Neural cell (in vitro differentiated cells): ENCODE measurements around the gene EMILIN2. TPM values are rescaled to one million over a fixed set of nuclear protein-coding genes. Genes with fewer than 3 reads are reported as not detected.

Source experiments
- H2AFZ ChIP-seq: fragments of 200-600, 300-800 bp; sonication (generic), shearing (Covaris generic); 2 replicates; pipeline ENCODE4 v1.6.0; 2014; ENCODE audit warnings: low read depth, mild to moderate bottlenecking, antibody characterized with exemption, low read length, moderate library complexity
- H3F3A ChIP-seq: fragments of 200-600 bp; shearing (Covaris generic); 2 replicates; pipeline ENCODE4 v1.6.1; 2016; ENCODE audit warnings: mild to moderate bottlenecking, moderate library complexity, mixed read lengths, antibody characterized with exemption, low read length; ENCODE audit not compliant: insufficient read depth, poor library complexity, severe bottlenecking
- H3K27ac ChIP-seq: fragments of 200-600, 300-800 bp; sonication (generic), shearing (Covaris generic); 2 replicates; pipeline ENCODE4 v1.5.1; 2014; ENCODE audit warnings: mild to moderate bottlenecking, low read length, moderate library complexity
- H3K27me3 ChIP-seq: fragments of 300-800, 200-600 bp; sonication (generic), shearing (Covaris generic); 2 replicates; pipeline ENCODE4 v1.6.0; 2014; ENCODE audit warnings: mild to moderate bottlenecking, low read depth, low read length, moderate library complexity; ENCODE audit not compliant: insufficient read depth
- H3K36me3 ChIP-seq: fragments of 300-800, 200-600 bp; sonication (generic), shearing (Covaris generic); 2 replicates; pipeline ENCODE4 v1.5.1; 2014; ENCODE audit warnings: mild to moderate bottlenecking, antibody characterized with exemption, low read length, moderate library complexity; ENCODE audit not compliant: insufficient read depth
- H3K4me2 ChIP-seq: fragments of 300-800, 200-600 bp; sonication (generic), shearing (Covaris generic); 2 replicates; pipeline ENCODE4 v1.6.0; 2014; ENCODE audit warnings: mild to moderate bottlenecking, low read length
- H3K4me3 ChIP-seq: fragments of 300-800, 200-600 bp; sonication (generic), shearing (Covaris generic); 2 replicates; pipeline ENCODE4 v1.5.1; 2014; ENCODE audit warnings: mild to moderate bottlenecking, low read length, moderate library complexity
- H3K79me2 ChIP-seq: fragments of 200-600 bp; shearing (Covaris generic); replicated peaks from 2 replicates; pipeline ENCODE4 v1.6.0; 2014; ENCODE audit warnings: mild to moderate bottlenecking, low read length, moderate library complexity; ENCODE audit not compliant: insufficient read depth
- H3K9ac ChIP-seq: fragments of 300-800, 200-600 bp; sonication (generic), shearing (Covaris generic); 2 replicates; pipeline ENCODE4 v1.6.1; 2016; ENCODE audit warnings: mild to moderate bottlenecking, low read length, mixed read lengths
- H3K9me2 ChIP-seq: fragments of 200-600 bp; shearing (Covaris generic); 2 replicates; pipeline ENCODE4 v1.6.1; 2016; ENCODE audit warnings: mild to moderate bottlenecking, low read length, mixed read lengths; ENCODE audit not compliant: insufficient read depth
- H3K9me3 ChIP-seq: fragments of 200-600, 300-800 bp; sonication (generic), shearing (Covaris generic); 2 replicates; pipeline ENCODE4 v1.6.1; 2016; ENCODE audit warnings: mild to moderate bottlenecking, mixed run types, low read length, moderate library complexity, mixed read lengths
- H4K20me1 ChIP-seq: fragments of 200-600 bp; shearing (Covaris generic); 2 replicates; pipeline ENCODE4 v1.6.1; 2016; ENCODE audit warnings: mild to moderate bottlenecking, mixed run types; ENCODE audit not compliant: insufficient read depth
- CTCF ChIP-seq: fragments of 450-650 bp; IDR thresholded peaks from 2 replicates; pipeline ENCODE4 v1.5.1; 2014; ENCODE audit warnings: antibody characterized with exemption, mild to moderate bottlenecking, moderate library complexity; ENCODE audit not compliant: poor library complexity, severe bottlenecking
- EP300 ChIP-seq: fragments of 450-650 bp; conservative IDR thresholded peaks from 2 replicates; pipeline ENCODE4 v1.6.1; 2014; ENCODE audit warnings: antibody characterized with exemption, mild to moderate bottlenecking, moderate library complexity; ENCODE audit not compliant: poor library complexity, severe bottlenecking
- EZH2 ChIP-seq: fragments of 200-600, 300-800 bp; shearing (Covaris generic), sonication (generic); IDR thresholded peaks from 2 replicates; pipeline ENCODE4 v1.6.1; 2014; ENCODE audit warnings: antibody characterized with exemption, low read length, borderline replicate concordance, mild to moderate bottlenecking; ENCODE audit not compliant: insufficient read depth, poor library complexity, severe bottlenecking
- MXI1 ChIP-seq: fragments of 450-650 bp; conservative IDR thresholded peaks from 2 replicates; pipeline ENCODE4 v1.6.1; 2014; ENCODE audit warnings: antibody characterized with exemption, mild to moderate bottlenecking; ENCODE audit not compliant: poor library complexity, severe bottlenecking
- POLR2AphosphoS5 ChIP-seq: IDR thresholded peaks from 2 replicates; pipeline ENCODE4 v1.6.1; 2012
- RAD21 ChIP-seq: fragments of 450-650 bp; conservative IDR thresholded peaks from 2 replicates; pipeline ENCODE4 v1.6.1; 2014; ENCODE audit warnings: antibody characterized with exemption, mild to moderate bottlenecking, moderate library complexity
- SMC3 ChIP-seq: fragments of 450-650 bp; conservative IDR thresholded peaks from 2 replicates; pipeline ENCODE4 v1.6.1; 2014; ENCODE audit warnings: antibody characterized with exemption, mild to moderate bottlenecking, moderate library complexity; ENCODE audit not compliant: poor library complexity
- TAF1 ChIP-seq: IDR thresholded peaks from 2 replicates; pipeline ENCODE4 v1.6.1; 2012; ENCODE audit warnings: low read depth
- polyA plus RNA-seq: library from polyadenylated mRNA; depleted of rRNA; stranded (reverse); fragments of >200 nt; gene quantifications from 2 replicates; pipeline ENCODE4 v1.2.3, GENCODE V29; 2014
- TF ChIP-seq, protein P1 (sequence below): IDR thresholded peaks from 2 replicates; pipeline ENCODE4 v1.6.1; 2012; ENCODE audit warnings: borderline replicate concordance

EMILIN2 gene
- polyA plus RNA-seq, 1 donor from 2014 or later, result not detected

DNA sequence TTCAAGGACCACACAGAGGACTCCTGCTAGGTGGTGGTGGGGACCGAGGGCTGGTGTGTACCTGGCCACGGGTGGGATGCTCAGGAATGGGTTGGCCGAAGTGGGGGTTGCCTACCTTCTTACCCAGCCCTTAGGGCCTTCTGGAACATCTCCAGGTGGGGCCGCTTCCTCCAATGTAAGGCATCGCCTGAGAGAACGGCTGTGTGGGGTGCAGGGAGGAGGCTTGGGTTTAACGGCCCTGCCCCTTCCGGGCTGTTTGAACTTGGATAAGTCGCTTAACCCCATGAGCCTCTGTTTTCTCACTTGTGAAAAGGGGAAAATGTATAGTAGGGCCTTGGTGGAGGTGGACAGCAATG is 35.0 kb downstream of the EMILIN2 start (continued):
- TF ChIP-seq CTCF, result no peak

DNA sequence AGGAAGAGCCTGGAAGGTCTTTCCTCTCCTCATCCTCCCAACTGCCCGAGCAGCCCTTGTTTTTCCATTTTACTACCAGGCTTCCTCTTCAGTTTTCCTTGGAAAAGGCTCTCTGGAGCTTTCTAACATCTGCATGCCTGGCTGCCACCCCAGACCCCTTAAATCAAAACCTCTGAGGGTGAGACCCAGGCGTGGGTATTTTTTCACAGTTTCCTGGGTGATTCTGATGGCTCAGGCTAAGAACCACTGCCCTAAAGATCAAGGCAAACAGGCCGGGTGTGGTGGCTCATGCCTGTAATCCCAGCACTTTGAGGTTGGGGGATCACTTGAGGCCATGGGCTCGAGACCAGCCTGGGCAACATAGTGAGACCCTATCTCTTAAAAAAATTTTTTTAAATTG is 35.4 kb downstream of the EMILIN2 start:
- no peaks in the 10 kb centered on the region for H3K9me3 ChIP-seq
- TF ChIP-seq POLR2AphosphoS5 (no peak), CTCF (no peak), EZH2 (no peak), SMC3 (no peak), RAD21 (no peak), EP300 (no peak)
- TF ChIP-seq, protein P1, sequence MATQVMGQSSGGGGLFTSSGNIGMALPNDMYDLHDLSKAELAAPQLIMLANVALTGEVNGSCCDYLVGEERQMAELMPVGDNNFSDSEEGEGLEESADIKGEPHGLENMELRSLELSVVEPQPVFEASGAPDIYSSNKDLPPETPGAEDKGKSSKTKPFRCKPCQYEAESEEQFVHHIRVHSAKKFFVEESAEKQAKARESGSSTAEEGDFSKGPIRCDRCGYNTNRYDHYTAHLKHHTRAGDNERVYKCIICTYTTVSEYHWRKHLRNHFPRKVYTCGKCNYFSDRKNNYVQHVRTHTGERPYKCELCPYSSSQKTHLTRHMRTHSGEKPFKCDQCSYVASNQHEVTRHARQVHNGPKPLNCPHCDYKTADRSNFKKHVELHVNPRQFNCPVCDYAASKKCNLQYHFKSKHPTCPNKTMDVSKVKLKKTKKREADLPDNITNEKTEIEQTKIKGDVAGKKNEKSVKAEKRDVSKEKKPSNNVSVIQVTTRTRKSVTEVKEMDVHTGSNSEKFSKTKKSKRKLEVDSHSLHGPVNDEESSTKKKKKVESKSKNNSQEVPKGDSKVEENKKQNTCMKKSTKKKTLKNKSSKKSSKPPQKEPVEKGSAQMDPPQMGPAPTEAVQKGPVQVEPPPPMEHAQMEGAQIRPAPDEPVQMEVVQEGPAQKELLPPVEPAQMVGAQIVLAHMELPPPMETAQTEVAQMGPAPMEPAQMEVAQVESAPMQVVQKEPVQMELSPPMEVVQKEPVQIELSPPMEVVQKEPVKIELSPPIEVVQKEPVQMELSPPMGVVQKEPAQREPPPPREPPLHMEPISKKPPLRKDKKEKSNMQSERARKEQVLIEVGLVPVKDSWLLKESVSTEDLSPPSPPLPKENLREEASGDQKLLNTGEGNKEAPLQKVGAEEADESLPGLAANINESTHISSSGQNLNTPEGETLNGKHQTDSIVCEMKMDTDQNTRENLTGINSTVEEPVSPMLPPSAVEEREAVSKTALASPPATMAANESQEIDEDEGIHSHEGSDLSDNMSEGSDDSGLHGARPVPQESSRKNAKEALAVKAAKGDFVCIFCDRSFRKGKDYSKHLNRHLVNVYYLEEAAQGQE, result no peak
- H2AFZ ChIP-seq, result no peak overlapping the region
- H3K36me3 ChIP-seq, result no peaks in the 10 kb centered on the region
- no peaks in the 10 kb centered on the region for H3K79me2 ChIP-seq
- H3K27ac ChIP-seq, result no peak overlapping the region
- H4K20me1 ChIP-seq, result no peaks in the 10 kb centered on the region
- H3K4me3 ChIP-seq, result no peak overlapping the region
- H3K9ac ChIP-seq, result no peak overlapping the region
- H3K9me2 ChIP-seq, result no peaks in the 10 kb centered on the region
- no peaks in the 10 kb centered on the region for H3K27me3 ChIP-seq
- H3F3A ChIP-seq, result no peaks in the 10 kb centered on the region
- no peak overlapping the region for H3K4me2 ChIP-seq

DNA sequence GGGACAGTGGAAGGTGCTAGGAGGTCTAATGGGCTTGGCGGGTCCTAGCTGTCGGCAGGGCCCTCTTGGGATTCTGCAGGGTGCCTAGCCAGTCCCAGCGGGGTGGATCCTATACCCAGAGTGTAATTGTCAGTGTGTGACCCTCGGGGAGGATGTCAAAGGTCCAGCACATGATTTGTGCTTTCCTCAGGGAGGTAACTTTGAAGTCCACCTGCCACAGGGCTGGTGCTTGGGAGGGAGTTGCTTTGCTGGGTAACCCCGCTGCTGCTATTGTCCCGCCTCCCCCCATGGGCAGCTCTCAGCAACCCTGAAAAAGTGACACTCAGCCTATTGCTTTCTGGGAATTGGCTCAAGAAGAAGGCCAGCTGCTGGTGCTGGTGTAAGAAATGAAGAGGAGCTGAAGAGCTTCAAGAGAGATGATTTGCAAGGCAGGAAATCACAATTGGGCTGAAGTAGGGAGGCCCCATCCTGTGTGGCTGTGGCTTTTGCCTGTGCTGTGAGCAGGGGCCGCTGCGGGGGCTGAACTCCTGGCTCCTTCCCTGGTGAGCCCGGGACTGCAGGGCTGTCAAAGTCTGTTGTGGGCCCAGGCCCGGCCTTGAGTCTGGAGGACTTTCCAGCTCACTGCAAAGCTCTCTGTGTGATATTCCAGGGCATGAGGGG is 36.4 kb downstream of the EMILIN2 start:
- Histone ChIP-seq H3F3A (no peaks in the 10 kb centered on the region), H3K4me3 (no peak overlapping the region), H3K9ac (no peak overlapping the region), H3K4me2 (no peak overlapping the region), H3K9me2 (no peaks in the 10 kb centered on the region), H3K36me3 (no peaks in the 10 kb centered on the region), H3K27me3 (no peaks in the 10 kb centered on the region), H3K27ac (no peak overlapping the region), H3K79me2 (no peaks in the 10 kb centered on the region), H4K20me1 (no peaks in the 10 kb centered on the region), H2AFZ (no peak overlapping the region), H3K9me3 (no peaks in the 10 kb centered on the region)
- TF ChIP-seq TAF1, result no peak
- TF ChIP-seq CTCF, result no peak
- TF ChIP-seq RAD21, result no peak
- TF ChIP-seq, protein P1, result no peak
- TF ChIP-seq EP300, result no peak
- no peak for TF ChIP-seq MXI1
- no peak for TF ChIP-seq EZH2
- no peak for TF ChIP-seq POLR2AphosphoS5
